ENCODE data around the gene LGR5.

GRCh38 chr12:71551529-71551928 lies 111.9 kb downstream of the LGR5 start:
- TF ChIP-seq CTCF (IDR thresholded peaks at IDR 0.05; ENCODE audit: insufficient read depth, low read length, poor library complexity, severe bottlenecking) (no peak), EZH2phosphoT487 (conservative IDR thresholded peaks at IDR 0.05; ENCODE audit: low read length) (no peak)

Measured in SU-DHL-6 (cell line).